Neural progenitor cell (in vitro differentiated cells): Measurements from ENCODE around the gene IFITM5. TPM values are rescaled to one million over a fixed set of nuclear protein-coding genes. Genes with fewer than 3 reads are reported as not detected.

Source experiments
- DNase-seq: peaks from one replicate; pipeline ENCODE4 v3.0.0-alpha.2; 2016; ENCODE audit warnings: low spot score
- H2AFZ ChIP-seq: fragments of 200-600 bp; sonication (generic); replicated peaks from 2 replicates; pipeline ENCODE4 v1.6.1; 2016; ENCODE audit warnings: antibody characterized with exemption
- H3F3A ChIP-seq: fragments of 200-600 bp; sonication (generic); 2 replicates; pipeline ENCODE4 v1.6.1; 2016; ENCODE audit warnings: antibody characterized with exemption, low read depth
- H3K27ac ChIP-seq: fragments of 200-600 bp; sonication (generic); 2 replicates; pipeline ENCODE4 v1.5.1; 2016; ENCODE audit warnings: mild to moderate bottlenecking
- H3K27me3 ChIP-seq: fragments of 200-600 bp; sonication (generic); 2 replicates; pipeline ENCODE4 v1.6.1; 2016; ENCODE audit warnings: mild to moderate bottlenecking, moderate library complexity
- H3K36me3 ChIP-seq: fragments of 200-600 bp; sonication (generic); 2 replicates; pipeline ENCODE4 v1.5.1; 2016
- H3K4me1 ChIP-seq: fragments of 200-600 bp; sonication (generic); 2 replicates; pipeline ENCODE4 v1.6.1; 2016; ENCODE audit warnings: mixed run types
- H3K4me2 ChIP-seq: fragments of 200-600 bp; sonication (generic); 2 replicates; pipeline ENCODE4 v1.6.1; 2016
- H3K4me3 ChIP-seq: fragments of 200-600 bp; sonication (generic); 2 replicates; pipeline ENCODE4 v1.5.1; 2016
- H3K79me2 ChIP-seq: fragments of 200-600 bp; sonication (generic); 2 replicates; pipeline ENCODE4 v1.6.1; 2016; ENCODE audit warnings: low read depth
- H3K9ac ChIP-seq: fragments of 200-600 bp; sonication (generic); 2 replicates; pipeline ENCODE4 v1.6.1; 2016
- H3K9me3 ChIP-seq: fragments of 200-600 bp; sonication (generic); 2 replicates; pipeline ENCODE4 v1.5.1; 2016; ENCODE audit warnings: low read depth
- H4K20me1 ChIP-seq: fragments of 200-600 bp; sonication (generic); 2 replicates; pipeline ENCODE4 v1.6.1; 2016; ENCODE audit warnings: low read depth
- H3K27ac Mint-ChIP-seq: 3 replicates; pipeline ENCODE4 v1.8.0; 2021; ENCODE audit warnings: mixed read lengths
- H3K27me3 Mint-ChIP-seq: 2 replicates; pipeline ENCODE4 v1.8.0; 2022; ENCODE audit warnings: low read depth, mild to moderate bottlenecking, inconsistent platforms, moderate library complexity, mixed read lengths; ENCODE audit not compliant: insufficient read depth
- H3K36me3 Mint-ChIP-seq: 3 replicates; pipeline ENCODE4 v1.8.0; 2021; ENCODE audit warnings: mixed read lengths
- H3K4me1 Mint-ChIP-seq: 3 replicates; pipeline ENCODE4 v1.8.0; 2021; ENCODE audit warnings: mixed read lengths
- H3K4me3 Mint-ChIP-seq: 3 replicates; pipeline ENCODE4 v1.8.0; 2021; ENCODE audit warnings: mild to moderate bottlenecking, moderate library complexity, mixed read lengths
- H3K9me3 Mint-ChIP-seq: 3 replicates; pipeline ENCODE4 v1.8.0; 2020; ENCODE audit warnings: mixed read lengths
- CTCF ChIP-seq: fragments of 200-600 bp; sonication (generic); IDR thresholded peaks from 2 replicates; pipeline ENCODE4 v1.5.1; 2017; ENCODE audit warnings: antibody characterized with exemption, mild to moderate bottlenecking
- EZH2 ChIP-seq: fragments of 200-600 bp; sonication (generic); IDR thresholded peaks from 2 replicates; pipeline ENCODE4 v1.6.1; 2017; ENCODE audit warnings: antibody characterized with exemption, mild to moderate bottlenecking, moderate library complexity
- EZH2phosphoT487 ChIP-seq: fragments of 200-600 bp; sonication (generic); IDR thresholded peaks from 2 replicates; pipeline ENCODE4 v1.6.1; 2017; ENCODE audit warnings: antibody characterized with exemption
- total RNA-seq: library from RNA; depleted of rRNA; stranded (reverse); fragments of >200 nt; gene quantifications from 2 replicates; pipeline ENCODE4 v1.2.3, GENCODE V29; 2015; ENCODE audit warnings: low replicate concordance

The IFITM5 gene
- total RNA-seq, 1 donor from 2014 or later: not detected

GRCh38 chr11:342328-342727 is 43.0 kb upstream of the IFITM5 start:
- H3K27me3 Mint-ChIP-seq: peaks cover 11% of the 10 kb centered on the region
- no peak overlapping the region for H3K4me3 ChIP-seq
- no peaks in the 10 kb centered on the region for H3K36me3 Mint-ChIP-seq
- H3K4me3 Mint-ChIP-seq: no peak overlapping the region
- H3K4me1 Mint-ChIP-seq: peaks cover 25% of the 10 kb centered on the region
- peaks cover 18% of the 10 kb centered on the region for H3F3A ChIP-seq
- H3K9me3 Mint-ChIP-seq: no peaks in the 10 kb centered on the region
- H2AFZ ChIP-seq: peak overlapping the region; percentile 12
- no peak overlapping the region for H3K9ac ChIP-seq
- TF ChIP-seq EZH2phosphoT487: no peak
- no peak for DNase-seq
- H3K4me1 ChIP-seq: peaks cover 23% of the 10 kb centered on the region
- H3K27ac ChIP-seq: no peak overlapping the region
- H4K20me1 ChIP-seq: no peaks in the 10 kb centered on the region
- H3K79me2 ChIP-seq: no peaks in the 10 kb centered on the region
- H3K27ac Mint-ChIP-seq: peak overlapping the region; percentile 55
- H3K36me3 ChIP-seq: no peaks in the 10 kb centered on the region
- no peak overlapping the region for H3K4me2 ChIP-seq
- no peaks in the 10 kb centered on the region for H3K9me3 ChIP-seq
- no peaks in the 10 kb centered on the region for H3K27me3 ChIP-seq

GRCh38 chr11:340539-341512 is 41.5 kb upstream of the IFITM5 start:
- Mint-ChIP-seq H3K27me3 (peaks cover 11% of the 10 kb centered on the region), H3K27ac (peak overlapping the region; percentile 44), H3K4me3 (no peak overlapping the region), H3K4me1 (peaks cover 36% of the 10 kb centered on the region), H3K36me3 (no peaks in the 10 kb centered on the region), H3K9me3 (no peaks in the 10 kb centered on the region)
- Histone ChIP-seq H3K9me3 (no peaks in the 10 kb centered on the region), H3K79me2 (no peaks in the 10 kb centered on the region), H2AFZ (peak overlapping the region; percentile 32), H4K20me1 (no peaks in the 10 kb centered on the region), H3K27ac (no peak overlapping the region), H3F3A (peaks cover 29% of the 10 kb centered on the region), H3K4me1 (peaks cover 34% of the 10 kb centered on the region), H3K9ac (no peak overlapping the region), H3K4me3 (no peak overlapping the region), H3K36me3 (no peaks in the 10 kb centered on the region), H3K27me3 (no peaks in the 10 kb centered on the region), H3K4me2 (no peak overlapping the region)
- no peak for TF ChIP-seq EZH2
- no peak for TF ChIP-seq EZH2phosphoT487
- DNase-seq: no peak

GRCh38 chr11:339963-340362 is 40.6 kb upstream of the IFITM5 start:
- H3K27me3 ChIP-seq: no peaks in the 10 kb centered on the region
- Mint-ChIP-seq H3K27ac (no peak overlapping the region), H3K4me3 (no peak overlapping the region), H3K9me3 (no peaks in the 10 kb centered on the region), H3K4me1 (peaks cover 43% of the 10 kb centered on the region), H3K27me3 (peaks cover 7% of the 10 kb centered on the region), H3K36me3 (no peaks in the 10 kb centered on the region)
- peaks cover 43% of the 10 kb centered on the region for H3K4me1 ChIP-seq
- H3K27ac ChIP-seq: no peak overlapping the region
- peaks cover 34% of the 10 kb centered on the region for H3F3A ChIP-seq
- TF ChIP-seq EZH2 (no peak), CTCF (no peak), EZH2phosphoT487 (no peak)
- no peaks in the 10 kb centered on the region for H4K20me1 ChIP-seq
- no peaks in the 10 kb centered on the region for H3K79me2 ChIP-seq
- H3K36me3 ChIP-seq: no peaks in the 10 kb centered on the region
- no peak overlapping the region for H3K4me3 ChIP-seq
- no peaks in the 10 kb centered on the region for H3K9me3 ChIP-seq
- no peak overlapping the region for H3K9ac ChIP-seq
- H3K4me2 ChIP-seq: no peak overlapping the region
- H2AFZ ChIP-seq: no peak overlapping the region
- no peak for DNase-seq

GRCh38 chr11:337711-338110 is 38.4 kb upstream of the IFITM5 start:
- H3K27me3 ChIP-seq: no peaks in the 10 kb centered on the region
- no peaks in the 10 kb centered on the region for H4K20me1 ChIP-seq
- peaks cover 47% of the 10 kb centered on the region for H3F3A ChIP-seq
- H3K79me2 ChIP-seq: no peaks in the 10 kb centered on the region
- no peak overlapping the region for H3K4me3 ChIP-seq
- H3K4me1 ChIP-seq: peaks cover 60% of the 10 kb centered on the region
- Mint-ChIP-seq H3K36me3 (no peaks in the 10 kb centered on the region), H3K4me3 (no peak overlapping the region), H3K27me3 (peaks cover 10% of the 10 kb centered on the region), H3K27ac (no peak overlapping the region), H3K9me3 (peaks cover 5% of the 10 kb centered on the region), H3K4me1 (peaks cover 65% of the 10 kb centered on the region)
- DNase-seq: no peak
- no peak overlapping the region for H3K9ac ChIP-seq
- H3K36me3 ChIP-seq: no peaks in the 10 kb centered on the region
- no peak overlapping the region for H2AFZ ChIP-seq
- no peak for TF ChIP-seq CTCF
- TF ChIP-seq EZH2: no peak
- no peak overlapping the region for H3K4me2 ChIP-seq
- H3K27ac ChIP-seq: no peak overlapping the region
- H3K9me3 ChIP-seq: no peaks in the 10 kb centered on the region
